Activated B cell treated with CpG ODN at 0.5 μM for 24 hours (primary cell): ENCODE measurements around the gene TCERG1L. TPM values are rescaled to one million over a fixed set of nuclear protein-coding genes. Genes with fewer than 3 reads are reported as not detected.

ENCODE experiments used
- ATAC-seq: fragments of 200-7000 bp; cut with Tn5 transposase; one replicate; pipeline ENCODE4 v1.10.0; 2021; ENCODE audit warnings: low read depth, mild to moderate bottlenecking, moderate library complexity
- CTCF ChIA-PET: fragments of 350-600 bp; sonication (Branson Sonifier 250); formaldehyde crosslinking; loops from one replicate; lab custom pipeline; 2021; ENCODE audit warnings: antibody characterized with exemption; lab: Charles Lee
- POLR2A ChIA-PET: fragments of 350-600 bp; sonication (Branson Sonifier 250); formaldehyde crosslinking; loops from one replicate; lab custom pipeline; 2021; ENCODE audit warnings: antibody characterized with exemption; lab: Charles Lee
- DNase-seq: peaks from one replicate; pipeline ENCODE4 v3.0.0; 2022
- H3K27ac Mint-ChIP-seq: one replicate; pipeline ENCODE4 v1.8.0; 2020; ENCODE audit warnings: mixed read lengths
- H3K27me3 Mint-ChIP-seq: one replicate; pipeline ENCODE4 v1.8.0; 2021; ENCODE audit warnings: mixed read lengths
- H3K36me3 Mint-ChIP-seq: one replicate; pipeline ENCODE4 v1.8.0; 2021; ENCODE audit warnings: low read depth, mixed read lengths
- H3K4me1 Mint-ChIP-seq: one replicate; pipeline ENCODE4 v1.8.0; 2021; ENCODE audit warnings: mixed read lengths
- H3K4me3 Mint-ChIP-seq: one replicate; pipeline ENCODE4 v1.8.0; 2020; ENCODE audit warnings: mild to moderate bottlenecking, mixed read lengths
- H3K9me3 Mint-ChIP-seq: one replicate; pipeline ENCODE4 v1.8.0; 2020; ENCODE audit warnings: mixed read lengths
- intact Hi-C: fragments of 100-400 bp; cut with micrococcal nuclease; formaldehyde crosslinking; loops from one replicate; pipeline ENCODE4 v1.15.1; 2024
- total RNA-seq: library from RNA; stranded (reverse); gene quantifications from 2 replicates; pipeline ENCODE4 v1.2.3, GENCODE V29; 2022
- TF ChIP-seq, protein P1 (sequence below): fragments of 200-600 bp; IDR thresholded peaks from one replicate; pipeline ENCODE4 v1.8.0; 2022; ENCODE audit warnings: antibody characterized with exemption, mild to moderate bottlenecking

The TCERG1L gene
- total RNA-seq, 1 donor from 2014 or later: not detected

DNA sequence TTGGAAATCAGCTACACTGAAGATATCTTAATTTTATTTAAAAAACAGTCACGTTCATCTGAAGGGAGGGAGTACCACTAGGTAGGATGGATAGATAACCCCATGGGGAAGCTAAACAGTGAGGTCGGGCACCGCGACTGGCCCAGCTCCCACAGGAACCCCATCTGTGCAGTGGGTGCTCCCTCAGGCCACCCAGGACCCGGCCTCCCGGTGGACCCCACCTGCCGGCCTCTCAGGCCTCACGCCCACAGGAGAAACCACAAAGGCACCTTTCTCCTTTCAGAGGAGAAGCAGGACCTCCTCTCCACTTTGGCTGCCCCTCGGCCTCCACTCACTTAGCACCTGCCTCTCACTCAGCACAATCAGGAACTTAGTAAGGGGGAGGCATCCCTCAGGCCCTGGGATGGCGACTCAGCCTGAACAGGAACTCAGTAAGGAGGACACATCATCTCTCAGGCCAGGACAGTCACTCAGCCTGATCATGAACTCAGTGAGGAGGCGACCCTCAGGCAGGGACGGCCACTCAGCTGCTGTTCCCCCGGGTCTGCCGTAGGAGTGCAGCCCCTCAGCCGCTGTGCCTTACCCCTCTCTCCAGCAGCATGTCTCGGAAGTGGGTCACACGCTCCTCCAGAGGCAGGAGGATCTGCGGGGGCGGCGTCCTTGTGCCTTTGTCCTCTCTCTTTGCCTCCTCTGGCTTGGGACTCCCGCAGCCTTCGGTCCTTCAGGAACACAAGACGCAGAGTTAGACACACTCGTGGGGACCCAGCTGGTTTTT, 195.1 kb downstream of the TCERG1L start:
- Mint-ChIP-seq H3K4me3 (no peak overlapping the region), H3K27ac (no peak overlapping the region), H3K27me3 (no peaks in the 10 kb centered on the region), H3K9me3 (no peaks in the 10 kb centered on the region), H3K4me1 (no peaks in the 10 kb centered on the region), H3K36me3 (no peaks in the 10 kb centered on the region)
- TF ChIP-seq, protein P1, sequence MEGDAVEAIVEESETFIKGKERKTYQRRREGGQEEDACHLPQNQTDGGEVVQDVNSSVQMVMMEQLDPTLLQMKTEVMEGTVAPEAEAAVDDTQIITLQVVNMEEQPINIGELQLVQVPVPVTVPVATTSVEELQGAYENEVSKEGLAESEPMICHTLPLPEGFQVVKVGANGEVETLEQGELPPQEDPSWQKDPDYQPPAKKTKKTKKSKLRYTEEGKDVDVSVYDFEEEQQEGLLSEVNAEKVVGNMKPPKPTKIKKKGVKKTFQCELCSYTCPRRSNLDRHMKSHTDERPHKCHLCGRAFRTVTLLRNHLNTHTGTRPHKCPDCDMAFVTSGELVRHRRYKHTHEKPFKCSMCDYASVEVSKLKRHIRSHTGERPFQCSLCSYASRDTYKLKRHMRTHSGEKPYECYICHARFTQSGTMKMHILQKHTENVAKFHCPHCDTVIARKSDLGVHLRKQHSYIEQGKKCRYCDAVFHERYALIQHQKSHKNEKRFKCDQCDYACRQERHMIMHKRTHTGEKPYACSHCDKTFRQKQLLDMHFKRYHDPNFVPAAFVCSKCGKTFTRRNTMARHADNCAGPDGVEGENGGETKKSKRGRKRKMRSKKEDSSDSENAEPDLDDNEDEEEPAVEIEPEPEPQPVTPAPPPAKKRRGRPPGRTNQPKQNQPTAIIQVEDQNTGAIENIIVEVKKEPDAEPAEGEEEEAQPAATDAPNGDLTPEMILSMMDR: no peak
- ChIA-PET POLR2A (no interaction called here), CTCF (no interaction called here)
- ATAC-seq (no peak), DNase-seq (no peak)
- intact Hi-C loops: no loop called here

DNA sequence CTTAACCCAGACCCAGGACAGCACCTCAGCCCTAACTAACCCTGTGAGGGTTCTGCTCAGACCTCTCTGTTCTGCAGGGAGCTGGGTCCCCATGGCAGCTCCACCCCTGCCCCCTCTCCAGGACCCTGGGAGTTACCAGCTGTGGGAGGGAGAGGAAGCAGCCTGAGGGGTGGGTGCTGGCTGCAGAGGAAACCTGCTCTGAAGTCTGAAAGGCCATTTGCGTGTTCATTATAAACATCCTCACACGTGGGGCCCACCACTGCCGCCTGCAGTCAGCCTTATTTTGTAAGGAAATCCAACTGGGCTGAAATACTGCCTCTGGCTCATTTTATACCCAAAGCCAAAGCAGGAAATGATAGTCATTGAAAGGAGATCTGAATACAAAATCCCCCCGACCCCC, 195.7 kb downstream of the TCERG1L start:
- POLR2A ChIA-PET: no interaction called here
- TF ChIP-seq, protein P1: no peak
- no peak for DNase-seq
- intact Hi-C loops: no loop called here
- no peak overlapping the region for H3K4me3 Mint-ChIP-seq
- H3K9me3 Mint-ChIP-seq: no peaks in the 10 kb centered on the region
- H3K4me1 Mint-ChIP-seq: no peaks in the 10 kb centered on the region
- ATAC-seq: no peak
- H3K27ac Mint-ChIP-seq: no peak overlapping the region
- no peaks in the 10 kb centered on the region for H3K27me3 Mint-ChIP-seq
- CTCF ChIA-PET: no interaction called here
- H3K36me3 Mint-ChIP-seq: no peaks in the 10 kb centered on the region

DNA sequence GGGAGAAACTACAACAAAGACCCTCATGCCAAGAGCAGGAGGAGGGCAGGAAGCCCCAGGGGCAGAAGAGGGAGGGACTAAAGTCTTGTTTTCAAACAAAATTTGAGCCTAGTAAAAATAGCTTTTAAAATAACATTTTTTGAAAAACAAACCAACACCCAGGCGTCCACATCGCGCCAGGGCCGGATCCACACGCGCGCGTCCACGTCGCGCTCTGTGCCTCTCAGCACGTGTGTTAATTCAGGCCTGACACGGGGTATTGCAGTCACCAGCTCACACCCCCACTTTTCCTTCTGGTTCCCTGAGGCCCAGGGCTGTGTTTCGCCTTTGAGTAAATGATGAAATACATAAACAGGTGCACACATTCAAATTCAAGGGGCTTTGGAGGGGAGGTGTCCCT, 196.2 kb downstream of the TCERG1L start:
- ChIA-PET CTCF (no interaction called here), POLR2A (no interaction called here)

DNA sequence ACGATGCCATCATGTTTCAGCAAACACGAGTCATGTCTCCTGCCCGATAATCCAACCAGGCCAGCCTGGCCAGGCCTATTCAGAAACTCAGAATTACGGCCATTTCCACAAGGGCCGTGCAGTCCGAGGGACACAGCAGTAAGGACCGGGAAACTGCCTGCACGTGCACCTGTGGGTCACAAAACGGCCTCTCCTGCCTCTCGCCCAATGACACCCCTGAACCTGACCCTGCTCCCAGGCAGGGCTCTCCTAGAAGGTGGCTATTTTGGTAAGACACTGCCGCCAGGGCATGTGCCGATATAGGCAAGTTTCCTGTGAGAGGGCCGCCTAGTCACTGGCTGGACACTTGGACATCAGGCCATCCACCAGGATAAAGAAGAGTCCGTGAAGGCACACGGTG, 196.7 kb downstream of the TCERG1L start:
- DNase-seq: no peak
- ATAC-seq: no peak
- H3K9me3 Mint-ChIP-seq: no peaks in the 10 kb centered on the region
- TF ChIP-seq, protein P1: no peak
- no peaks in the 10 kb centered on the region for H3K4me1 Mint-ChIP-seq
- no peak overlapping the region for H3K27ac Mint-ChIP-seq
- intact Hi-C loops: no loop called here
- no peak overlapping the region for H3K4me3 Mint-ChIP-seq
- POLR2A ChIA-PET: no interaction called here
- no peaks in the 10 kb centered on the region for H3K27me3 Mint-ChIP-seq
- CTCF ChIA-PET: no interaction called here
- no peaks in the 10 kb centered on the region for H3K36me3 Mint-ChIP-seq

More for the DNA sequence above, 196.2 kb downstream of the TCERG1L start:
- no peaks in the 10 kb centered on the region for H3K36me3 Mint-ChIP-seq
- H3K27ac Mint-ChIP-seq: no peak overlapping the region
- intact Hi-C loops: no loop called here
- TF ChIP-seq, protein P1: no peak
- ATAC-seq: no peak
- H3K4me3 Mint-ChIP-seq: no peak overlapping the region
- H3K27me3 Mint-ChIP-seq: no peaks in the 10 kb centered on the region
- H3K4me1 Mint-ChIP-seq: no peaks in the 10 kb centered on the region
- DNase-seq: no peak
- H3K9me3 Mint-ChIP-seq: no peaks in the 10 kb centered on the region

DNA sequence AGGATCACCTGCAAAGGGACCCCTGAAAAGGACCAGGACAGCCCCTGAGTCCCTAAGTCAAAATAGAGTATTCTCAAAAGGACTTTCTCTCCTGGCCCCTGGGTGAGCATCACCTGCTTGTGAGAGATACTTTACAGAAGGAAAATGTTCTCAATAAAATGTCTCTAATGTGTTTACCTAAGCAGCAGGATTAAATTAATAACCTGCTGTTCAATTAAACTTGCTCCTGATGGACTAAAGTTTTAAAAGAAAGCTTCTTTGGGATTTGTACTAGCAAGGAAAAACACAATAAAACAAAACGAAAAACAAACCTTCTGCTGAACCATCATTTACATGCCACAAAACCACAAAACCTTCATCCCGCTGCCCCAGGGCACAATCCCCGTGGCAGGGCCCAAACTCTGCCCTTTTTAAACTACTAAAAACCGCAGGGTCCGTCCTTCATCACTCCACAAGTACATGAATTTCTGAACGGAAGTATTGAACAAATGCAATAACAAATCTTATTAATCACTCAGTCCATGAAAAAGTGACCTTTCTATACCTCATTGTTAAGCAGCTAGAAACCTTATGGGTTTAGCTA, 197.7 kb downstream of the TCERG1L start:
- intact Hi-C loops: no loop called here
- Mint-ChIP-seq H3K4me1 (no peaks in the 10 kb centered on the region), H3K27ac (no peak overlapping the region), H3K9me3 (peaks cover 5% of the 10 kb centered on the region), H3K36me3 (no peaks in the 10 kb centered on the region), H3K4me3 (no peak overlapping the region), H3K27me3 (no peaks in the 10 kb centered on the region)
- ChIA-PET POLR2A (no interaction called here), CTCF (no interaction called here)
- no peak for ATAC-seq
- TF ChIP-seq, protein P1: no peak
- no peak for DNase-seq
